Adrenal gland (tissue), 12 donors: ENCODE data around the gene MCUR1. TPM values are rescaled to one million over a fixed set of nuclear protein-coding genes. Genes with fewer than 3 reads are reported as not detected.
A peak's percentile ranks its signal among the peaks of the same experiment; 100 is the strongest.

Experiments used
- DNase-seq, 7 donors: peaks; one replicate each; pipeline ENCODE4 v3.0.0-alpha.2; 2019 to 2020
- H3K27ac ChIP-seq, 5 donors: fragments of 200-600 bp; sonication (generic) in 4 of 5; 1 replicate in 3 of 5; 2 replicates in 2 of 5; pipeline versions ENCODE4 v1.5.1 to v1.8.0; 2016 to 2020; ENCODE audit warnings: mild to moderate bottlenecking in 1 of 5
- H3K27me3 ChIP-seq: fragments of 200-600 bp; 2 replicates; pipeline ENCODE4 v1.8.0; 2021
- H3K36me3 ChIP-seq, 2 donors: fragments of 200-600 bp; replicated peaks in 1 of 2; 1 replicate in 1 of 2; 2 replicates in 1 of 2; pipeline versions ENCODE4 v1.5.1 to v1.8.0; 2018 to 2022
- H3K4me1 ChIP-seq, 2 donors: fragments of 200-600 bp; replicated peaks in 1 of 2; 1 replicate in 1 of 2; 2 replicates in 1 of 2; pipeline versions ENCODE4 v1.5.1 to v1.8.0; 2018 to 2021
- H3K4me3 ChIP-seq, 4 donors: fragments of 200-600 bp; sonication (generic) in 3 of 4; one replicate each; pipeline ENCODE4 v1.5.1; 2016 to 2018
- H3K9me3 ChIP-seq, 3 donors: fragments of 200-600 bp; sonication (generic) in 1 of 3; replicated peaks in 1 of 3; 1 replicate in 2 of 3; 2 replicates in 1 of 3; pipeline versions ENCODE4 v1.5.1 to v1.8.0; 2016 to 2021
- CTCF ChIP-seq, 6 experiments: fragments of 450-650 bp in 4 of 6; fragments of 200-600 bp in 2 of 6; sonication (generic) in 1 of 6; IDR thresholded peaks; 1 replicate in 5 of 6; 2 replicates in 1 of 6; pipeline versions ENCODE4 v1.5.1 to v1.8.0; 2016 to 2021; ENCODE audit warnings: antibody characterized with exemption in 6 of 6, mild to moderate bottlenecking in 2 of 6, moderate library complexity in 1 of 6
- POLR2A ChIP-seq, 2 donors: fragments of 450-650 bp; IDR thresholded peaks; one replicate each; pipeline ENCODE4 v1.6.1; 2017; ENCODE audit warnings: antibody characterized with exemption in 2 of 2, mild to moderate bottlenecking in 2 of 2, moderate library complexity in 1 of 2
- WGBS, 4 donors: extraction: QIAGEN DNeasy Blood & Tissue Kit in 2 of 4; methylation state at CpG; one replicate each; pipeline versions ENCODE4 v1.1.5 to v1.1.7; 2013 to 2017; 5-methylcytosine and 5-hydroxymethylcytosine counted together
- intact Hi-C, 2 donors: fragments of 100-400 bp; cut with DNase I; formaldehyde crosslinking; loops; one replicate each; pipeline versions ENCODE4 v1.14.1 to v1.15.0; 2022 to 2023
- polyA plus RNA-seq, 3 donors: library from polyadenylated mRNA; stranded (reverse); fragments of 200-250 nt in 2 of 3; fragments of 350-450 nt in 1 of 3; fragmentation: Illumina TruSeq in 1 of 3; extraction: RNeasy Lipid Tissue Mini Kit (QIAGEN cat#74804) in 1 of 3; gene quantifications; one replicate each; pipeline ENCODE4 v1.2.3, GENCODE V29; 2013 to 2014
- total RNA-seq, 9 donors: library from RNA; depleted of rRNA in 4 of 9; stranded (reverse); fragments of >200 nt in 4 of 9; fragments of 120-200 nt in 1 of 9; fragmentation: NEBNext Ultra II Directional in 1 of 9; extraction: Animal tissue kit (Norgen Biotek cat#: 25700) in 1 of 9; gene quantifications; one replicate each; pipeline versions ENCODE4 v1.1.0 to v1.2.4, GENCODE V29; 2013 to 2023
- donor health status: healthy with polysubstance abuse.
- donor health status: Bipolar disorder and iron deficiency.
- donor health status: DM: yes; HTN: yes; CAD: no.
- donor health status: DM: no; HTN: no; CAD: no.
- donor health status: DM: no; HTN: no; CAD: no.
- donor health status: DM: yes; HTN: yes; CAD: no.

MCUR1 gene
- total and polyA plus RNA-seq, 12 donors, result 7.0 to 24.5 (median 14.1) TPM

GRCh38 chr6:13818341-13818740 is 4.0 kb upstream of the MCUR1 start:
- no peaks in the 10 kb centered on the region for H3K9me3 ChIP-seq
- no peak for TF ChIP-seq CTCF (IDR thresholded peaks at IDR 0.05)
- no peak for TF ChIP-seq POLR2A (IDR thresholded peaks at IDR 0.05)
- H3K36me3 ChIP-seq, result no peaks in the 10 kb centered on the region
- H3K4me3 ChIP-seq, result no peak overlapping the region
- H3K27me3 ChIP-seq, result no peaks in the 10 kb centered on the region
- DNase-seq, result no peak
- H3K27ac ChIP-seq, result no peak overlapping the region
- intact Hi-C loops, result no loop called here
- WGBS, 4 donors, result 60 to 67% (median 61%) methylated on average over 2 of the region's 2 CpGs
- H3K4me1 ChIP-seq, result peaks cover 7 to 9% of the 10 kb centered on the region in 2 donors

- 35 to 38% (median 36%) methylated on average over 8 of the region's 8 CpGs for WGBS, 4 donors
- Histone ChIP-seq H3K27me3 (no peaks in the 10 kb centered on the region), H3K4me1 (peaks cover 20 to 42% of the 10 kb centered on the region in 2 donors), H3K36me3 (no peaks in the 10 kb centered on the region), H3K4me3 (peak overlapping the region in 2 of 4 donors; percentile 98), H3K9me3 (no peaks in the 10 kb centered on the region), H3K27ac (peak overlapping the region in 4 of 5 donors; percentile 92 to 99 (median 94))
- TF ChIP-seq POLR2A (IDR thresholded peaks at IDR 0.05) (no peak), CTCF (IDR thresholded peaks at IDR 0.05) (no peak)
- intact Hi-C loops, result no loop called here
- no peak for DNase-seq
Measured at GRCh38 chr6:13814938-13815575, 700 bp upstream of the MCUR1 start.

GRCh38 chr6:13813621-13814175 is 659 bp downstream of the MCUR1 start:
- Histone ChIP-seq H3K27me3 (no peaks in the 10 kb centered on the region), H3K27ac (peak overlapping the region; percentile 43 to 99 (median 93)), H3K4me1 (peaks cover 20 to 42% of the 10 kb centered on the region in 2 donors), H3K36me3 (no peaks in the 10 kb centered on the region), H3K4me3 (peak overlapping the region in 3 of 4 donors; percentile 90 to 98 (median 98)), H3K9me3 (no peaks in the 10 kb centered on the region)
- intact Hi-C loops, result no loop called here
- peak in 6 of 7 donors; percentile 52 to 70 (median 60) for DNase-seq
- WGBS, 4 donors, result 0 to 1% (median 0%) methylated on average over 3 to 56 of the region's 56 CpGs
- TF ChIP-seq CTCF (IDR thresholded peaks at IDR 0.05), result no peak
- TF ChIP-seq POLR2A (IDR thresholded peaks at IDR 0.05), result no peak

- peak overlapping the region in 2 of 5 donors; percentile 93 to 96 for H3K27ac ChIP-seq
- no peaks in the 10 kb centered on the region for H3K36me3 ChIP-seq
- no peaks in the 10 kb centered on the region for H3K27me3 ChIP-seq
- peaks cover 20 to 42% of the 10 kb centered on the region in 2 donors for H3K4me1 ChIP-seq
- intact Hi-C loops, result no loop called here
- TF ChIP-seq POLR2A (IDR thresholded peaks at IDR 0.05) (no peak), CTCF (IDR thresholded peaks at IDR 0.05) (no peak)
- no peak for DNase-seq
- peak overlapping the region in 1 of 4 donors; percentile 98 for H3K4me3 ChIP-seq
- 53 to 60% (median 54%) methylated on average over 7 of the region's 7 CpGs for WGBS, 4 donors
- H3K9me3 ChIP-seq, result no peaks in the 10 kb centered on the region
Measured at GRCh38 chr6:13813026-13813425, 1.3 kb downstream of the MCUR1 start.
